Muscle of leg (tissue), 11 donors: ENCODE measurements around the gene RPS3. TPM values are rescaled to one million over a fixed set of nuclear protein-coding genes. Genes with fewer than 3 reads are reported as not detected.

Experiments used
- DNase-seq: peaks from one replicate; pipeline ENCODE4 v3.0.0; 2013
- H3K27ac ChIP-seq: one replicate; pipeline ENCODE4 v1.5.1; 2013; ENCODE audit warnings: mild to moderate bottlenecking, low read length, control low read depth
- H3K27me3 ChIP-seq: one replicate; pipeline ENCODE4 v1.6.1; 2013; ENCODE audit warnings: low read length; ENCODE audit not compliant: control insufficient read depth, insufficient read depth
- H3K36me3 ChIP-seq: one replicate; pipeline ENCODE4 v1.6.1; 2013; ENCODE audit warnings: low read length; ENCODE audit not compliant: control insufficient read depth, insufficient read depth
- H3K4me1 ChIP-seq: one replicate; pipeline ENCODE4 v1.6.1; 2013; ENCODE audit warnings: low read length; ENCODE audit not compliant: control insufficient read depth, insufficient read depth
- H3K4me3 ChIP-seq: one replicate; pipeline ENCODE4 v1.5.1; 2013; ENCODE audit warnings: low read length, control low read depth
- H3K9me3 ChIP-seq: replicated peaks from 2 replicates; pipeline ENCODE4 v1.6.1; 2013; ENCODE audit warnings: low read depth, low read length; ENCODE audit not compliant: control insufficient read depth
- WGBS: methylation state at CpG from one replicate; pipeline ENCODE4 v1.1.5; 2013; ENCODE audit warnings: missing lambda C conversion rate; ENCODE audit not compliant: insufficient coverage; 5-methylcytosine and 5-hydroxymethylcytosine counted together
- polyA plus RNA-seq, 8 donors: library from polyadenylated mRNA; unstranded; fragments of 120-200 nt; gene quantifications; one replicate each; pipeline versions ENCODE4 v1.2.1 to v1.2.3, GENCODE V29; 2013; ENCODE audit warnings: inconsistent platforms in 1 of 8, low replicate concordance in 1 of 8; ENCODE audit not compliant: insufficient read length in 8 of 8, insufficient read depth in 1 of 8
- total RNA-seq: library from RNA; stranded (reverse); fragments of 120-200 nt; gene quantifications from one replicate; pipeline ENCODE4 v1.2.4, GENCODE V29; 2013

RPS3 gene
- total and polyA plus RNA-seq, 9 donors = 3,265 to 4,158 (median 4,030) TPM

DNA sequence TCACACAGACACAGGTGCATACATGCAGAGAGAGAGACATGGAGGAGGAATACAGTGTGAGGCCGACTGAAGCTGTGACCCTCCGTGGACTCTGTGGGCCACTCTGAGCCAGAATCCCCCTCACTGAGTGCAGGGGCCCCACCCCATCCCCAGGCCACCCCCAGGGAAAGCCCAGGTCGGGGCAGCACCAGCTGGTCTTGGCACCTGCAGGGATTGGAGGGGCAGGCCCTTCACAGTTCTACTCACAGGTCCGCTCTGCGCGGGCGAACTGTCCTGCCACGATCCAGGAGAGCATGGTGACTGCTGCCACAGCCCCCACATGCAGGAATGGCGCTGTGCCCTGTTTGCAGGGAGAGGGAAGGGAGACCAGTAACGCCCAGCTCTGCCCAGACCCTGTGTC is 50.0 kb downstream of the RPS3 start:
- Histone ChIP-seq H3K4me1 (peaks cover 5% of the 10 kb centered on the region), H3K4me3 (no peak overlapping the region), H3K27ac (no peak overlapping the region), H3K36me3 (peaks cover 3% of the 10 kb centered on the region), H3K27me3 (peaks cover 10% of the 10 kb centered on the region), H3K9me3 (no peaks in the 10 kb centered on the region)
- DNase-seq = no peak
- WGBS = 91% methylated on average over 7 of the region's 10 CpGs

DNA sequence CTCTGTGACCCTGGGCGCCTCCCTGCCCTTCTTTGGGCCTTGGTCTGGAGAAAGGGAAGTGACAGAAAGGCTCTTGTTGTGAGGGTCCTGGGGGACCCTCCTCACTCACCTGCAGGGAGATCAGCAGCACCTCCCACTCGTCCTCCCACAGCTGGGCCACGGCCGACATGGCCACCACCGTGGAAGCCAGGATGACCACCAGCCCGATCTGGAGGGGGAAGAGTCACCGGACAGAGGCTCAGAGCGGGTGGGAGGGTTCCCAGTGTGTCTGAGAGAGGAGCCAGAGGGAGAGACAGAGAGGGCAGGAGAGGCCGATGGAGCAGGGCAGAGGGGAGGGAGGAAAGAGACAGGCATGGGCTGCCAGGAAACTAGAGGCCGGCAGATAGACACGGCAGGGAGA is 50.5 kb downstream of the RPS3 start:
- peaks cover 10% of the 10 kb centered on the region for H3K27me3 ChIP-seq
- H3K4me3 ChIP-seq = no peak overlapping the region
- H3K9me3 ChIP-seq = no peaks in the 10 kb centered on the region
- H3K4me1 ChIP-seq = peaks cover 7% of the 10 kb centered on the region
- WGBS = 74% methylated on average over 9 of the region's 11 CpGs
- no peak for DNase-seq
- H3K36me3 ChIP-seq = peaks cover 3% of the 10 kb centered on the region
- no peak overlapping the region for H3K27ac ChIP-seq

DNA sequence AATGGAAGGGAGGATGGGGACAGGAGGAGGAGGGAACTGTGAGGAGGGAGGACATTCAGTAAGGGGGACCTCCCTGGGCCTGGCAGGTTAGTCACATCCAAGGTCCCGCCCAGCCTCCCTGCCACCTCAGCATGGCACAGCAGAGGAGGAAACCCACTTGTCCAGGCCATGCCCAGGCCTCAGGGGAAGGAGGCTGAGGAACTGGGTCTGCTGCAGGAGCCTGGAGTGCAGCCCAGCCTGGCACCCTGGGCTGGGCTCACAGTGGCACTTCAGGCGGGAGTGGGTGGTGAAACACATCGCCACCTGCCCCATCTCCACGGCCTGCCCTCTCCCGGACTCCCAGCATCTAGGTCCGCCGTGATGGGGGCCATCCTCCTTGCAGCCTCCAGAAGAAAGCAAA is 50.9 kb downstream of the RPS3 start:
- Histone ChIP-seq H3K27ac (no peak overlapping the region), H3K36me3 (peaks cover 3% of the 10 kb centered on the region), H3K4me3 (no peak overlapping the region), H3K9me3 (no peaks in the 10 kb centered on the region), H3K27me3 (peaks cover 10% of the 10 kb centered on the region), H3K4me1 (peaks cover 7% of the 10 kb centered on the region)
- DNase-seq = no peak
- 83% methylated on average over 6 of the region's 7 CpGs for WGBS

DNA sequence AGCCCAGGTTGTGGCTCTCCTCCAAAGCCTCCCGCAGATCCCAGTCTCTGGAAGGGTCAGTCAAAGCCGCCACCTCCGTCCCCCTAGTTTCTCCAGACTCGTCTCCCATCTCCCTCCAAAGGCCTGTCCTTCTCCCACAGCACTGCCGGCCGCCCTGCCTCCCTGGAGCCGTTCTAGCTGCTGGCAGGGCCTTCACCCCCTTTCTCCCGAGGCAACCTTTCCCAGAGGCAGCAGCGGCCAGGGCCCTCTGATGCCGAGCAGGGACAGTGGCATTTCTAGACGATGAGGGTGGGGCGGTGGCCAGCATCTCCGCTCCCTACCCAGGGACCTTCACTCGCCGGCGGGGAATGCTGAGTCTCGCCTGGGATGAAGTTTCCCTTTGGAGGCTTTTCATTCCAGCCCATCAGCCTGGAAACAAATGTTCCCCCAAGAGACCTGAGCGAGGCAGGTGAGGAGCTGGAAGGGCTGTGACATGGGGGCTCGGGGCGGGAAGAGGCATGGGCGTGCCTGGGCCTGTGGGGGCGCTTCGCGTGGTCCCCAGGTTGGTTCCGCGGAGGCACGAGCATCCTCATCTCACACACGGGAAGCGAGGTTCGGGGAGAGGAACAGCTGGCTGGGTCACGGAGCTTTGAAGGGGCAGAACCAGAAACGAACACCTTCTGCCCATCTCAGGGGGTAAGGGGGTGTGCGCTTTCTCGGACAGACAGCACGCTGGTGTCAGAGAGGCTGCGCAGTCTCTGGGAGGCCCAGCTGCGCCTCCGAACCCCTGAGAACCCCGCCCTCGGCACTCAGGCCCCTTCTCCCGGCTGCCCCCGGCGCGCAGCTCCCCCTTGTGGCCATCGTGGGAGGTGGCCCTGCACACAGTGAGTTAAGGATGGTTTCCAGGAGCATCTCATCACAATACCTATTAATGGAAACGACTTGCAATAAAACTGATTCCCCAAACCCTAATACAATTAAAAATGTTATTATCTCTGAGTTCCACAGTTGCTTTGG is 51.8 kb downstream of the RPS3 start:
- Histone ChIP-seq H3K36me3 (peaks cover 3% of the 10 kb centered on the region), H3K4me1 (peaks cover 4% of the 10 kb centered on the region), H3K27me3 (peaks cover 10% of the 10 kb centered on the region), H3K27ac (no peak overlapping the region), H3K4me3 (no peak overlapping the region), H3K9me3 (no peaks in the 10 kb centered on the region)
- WGBS = 47% methylated on average over 29 of the region's 46 CpGs
- DNase-seq = no peak

DNA sequence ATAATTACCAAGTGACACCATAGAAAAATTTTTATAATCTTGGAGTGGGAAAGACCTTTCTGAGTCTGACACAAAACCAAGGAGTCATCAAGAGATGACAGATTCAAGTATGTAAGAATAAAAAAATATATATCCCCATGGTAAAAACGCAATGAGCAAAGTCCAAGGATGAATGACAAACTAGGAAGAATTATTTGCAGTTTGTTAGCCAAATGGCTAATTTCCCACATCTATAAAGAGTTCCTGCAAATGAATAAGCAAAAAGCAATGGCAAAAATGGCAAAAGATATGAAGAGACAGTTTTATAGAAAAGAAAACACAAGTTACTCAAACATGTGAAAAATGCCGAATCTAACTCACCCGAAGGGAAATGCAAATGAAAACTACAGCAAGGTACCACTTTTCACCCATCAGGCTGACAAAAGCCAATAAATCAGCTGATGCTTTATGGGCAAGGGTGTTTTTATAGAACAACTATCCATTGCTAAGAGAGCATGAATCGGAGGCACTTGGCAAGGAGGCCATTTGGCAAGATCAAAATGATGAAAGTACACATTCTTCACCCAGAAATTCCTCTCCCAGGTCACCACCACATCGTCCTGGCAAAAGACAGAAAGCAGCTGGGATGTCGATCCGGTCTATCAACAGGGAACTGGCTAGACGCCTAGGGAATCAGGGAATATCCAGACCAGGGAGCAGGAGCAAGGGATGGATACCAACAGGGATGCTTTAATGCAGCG is 54.8 kb downstream of the RPS3 start:
- peaks cover 10% of the 10 kb centered on the region for H3K27me3 ChIP-seq
- WGBS = 39% methylated on average over 5 of the region's 9 CpGs
- peaks cover 3% of the 10 kb centered on the region for H3K36me3 ChIP-seq
- no peak overlapping the region for H3K27ac ChIP-seq
- no peaks in the 10 kb centered on the region for H3K9me3 ChIP-seq
- H3K4me3 ChIP-seq = no peak overlapping the region
- DNase-seq = no peak
- peaks cover 4% of the 10 kb centered on the region for H3K4me1 ChIP-seq

DNA sequence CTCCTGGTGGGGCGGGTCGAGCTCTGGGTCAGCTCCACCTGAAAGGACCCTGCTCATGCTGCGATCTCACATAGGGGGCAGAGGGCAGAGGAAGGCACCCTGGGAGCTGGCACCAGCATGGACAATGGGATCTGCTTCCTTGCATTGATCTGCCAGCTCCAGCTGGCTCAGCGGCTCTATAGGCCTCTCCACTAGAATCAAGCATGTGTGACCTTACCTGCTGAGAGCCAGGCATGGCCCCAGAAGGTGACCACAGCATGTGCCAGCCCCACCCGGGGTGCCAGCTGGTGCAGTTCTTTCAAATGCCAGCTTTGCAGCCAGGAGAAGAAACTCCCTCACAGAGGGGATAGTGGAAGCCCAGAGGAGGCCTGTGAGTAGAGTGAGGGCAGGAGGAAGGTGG is 55.7 kb downstream of the RPS3 start:
- no peak for DNase-seq
- WGBS = 88% methylated on average over 5 of the region's 5 CpGs
- peaks cover 4% of the 10 kb centered on the region for H3K4me1 ChIP-seq

More for the DNA sequence above, 55.7 kb downstream of the RPS3 start:
- Histone ChIP-seq H3K27ac (no peak overlapping the region), H3K9me3 (no peaks in the 10 kb centered on the region), H3K36me3 (peaks cover 3% of the 10 kb centered on the region), H3K4me3 (no peak overlapping the region), H3K27me3 (peaks cover 10% of the 10 kb centered on the region)

Other genes with a start within 250 kb of the RPS3 start
- gene SLCO2B1, start 248.4 kb upstream of the RPS3 start, total RNA-seq = 8.2 TPM
- 10 to 100 TPM in 7 of 8 donors, 1 to 10 TPM in 1; 10.0 to 19.3 (median 13.0) TPM for gene SLCO2B1, start 248.4 kb upstream of the RPS3 start, polyA plus RNA-seq
- gene TPBGL, start 158.7 kb upstream of the RPS3 start, total RNA-seq = not detected
- gene TPBGL, start 158.7 kb upstream of the RPS3 start, polyA plus RNA-seq = under 1 TPM; 0.08 to 0.37 (median 0.21) TPM
- gene ARRB1, start 47.9 kb upstream of the RPS3 start, total RNA-seq = 14.7 TPM
- gene ARRB1, start 47.9 kb upstream of the RPS3 start, polyA plus RNA-seq = 10 to 100 TPM; 14.0 to 22.7 (median 20.7) TPM
- gene KLHL35, start 33.7 kb downstream of the RPS3 start, total RNA-seq = 3.6 TPM
- 1 to 10 TPM; 2.3 to 6.5 (median 4.6) TPM for gene KLHL35, start 33.7 kb downstream of the RPS3 start, polyA plus RNA-seq
- 12.8 TPM for gene GDPD5, start 126.4 kb downstream of the RPS3 start, total RNA-seq
- 10 to 100 TPM; 14.1 to 33.2 (median 21.4) TPM for gene GDPD5, start 126.4 kb downstream of the RPS3 start, polyA plus RNA-seq
- gene SERPINH1, start 162.7 kb downstream of the RPS3 start, total RNA-seq = 229 TPM
- 100 to 1,000 TPM; 316 to 589 (median 433) TPM for gene SERPINH1, start 162.7 kb downstream of the RPS3 start, polyA plus RNA-seq